Measurements from ENCODE around the gene LANCL2.

Gene LANCL2

DNA sequence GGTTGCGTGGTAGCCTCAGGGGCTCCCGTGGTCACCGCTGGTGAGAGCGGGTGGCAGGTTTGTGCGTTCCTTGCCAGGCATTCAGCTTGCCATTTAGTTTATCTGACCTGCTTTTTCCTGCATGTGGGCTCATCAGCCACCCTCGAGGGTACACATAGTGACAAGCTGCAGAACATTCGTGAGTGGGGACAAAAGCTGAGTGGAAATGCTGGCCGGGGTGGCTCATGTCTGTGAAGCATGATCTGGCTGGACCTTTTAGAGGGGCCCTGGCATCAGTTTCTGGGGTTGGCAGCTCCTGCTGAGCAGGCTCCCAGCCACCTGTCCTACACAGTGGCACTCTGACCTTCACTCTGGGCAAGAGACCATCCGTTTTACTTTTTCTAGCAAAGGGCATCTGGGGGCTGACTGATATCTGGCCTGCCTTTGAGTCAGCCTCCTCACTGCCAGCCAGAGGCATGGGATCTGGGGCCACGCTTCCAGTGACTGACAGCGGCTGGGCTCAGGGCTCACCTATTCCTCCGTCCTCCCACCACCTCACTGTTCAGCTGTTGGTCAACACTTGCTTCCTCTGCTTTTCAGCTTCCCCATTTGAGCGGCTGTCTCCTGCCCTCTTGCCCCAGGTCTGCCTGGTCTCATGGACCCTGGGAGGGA lies 75.0 kb downstream of the LANCL2 start:
- no peak for DNase-seq (ENCODE audit: low read depth)
- H3K4me3 ChIP-seq (ENCODE audit: low read depth, low read length), result no peak overlapping the region
- TF ChIP-seq, protein P1, sequence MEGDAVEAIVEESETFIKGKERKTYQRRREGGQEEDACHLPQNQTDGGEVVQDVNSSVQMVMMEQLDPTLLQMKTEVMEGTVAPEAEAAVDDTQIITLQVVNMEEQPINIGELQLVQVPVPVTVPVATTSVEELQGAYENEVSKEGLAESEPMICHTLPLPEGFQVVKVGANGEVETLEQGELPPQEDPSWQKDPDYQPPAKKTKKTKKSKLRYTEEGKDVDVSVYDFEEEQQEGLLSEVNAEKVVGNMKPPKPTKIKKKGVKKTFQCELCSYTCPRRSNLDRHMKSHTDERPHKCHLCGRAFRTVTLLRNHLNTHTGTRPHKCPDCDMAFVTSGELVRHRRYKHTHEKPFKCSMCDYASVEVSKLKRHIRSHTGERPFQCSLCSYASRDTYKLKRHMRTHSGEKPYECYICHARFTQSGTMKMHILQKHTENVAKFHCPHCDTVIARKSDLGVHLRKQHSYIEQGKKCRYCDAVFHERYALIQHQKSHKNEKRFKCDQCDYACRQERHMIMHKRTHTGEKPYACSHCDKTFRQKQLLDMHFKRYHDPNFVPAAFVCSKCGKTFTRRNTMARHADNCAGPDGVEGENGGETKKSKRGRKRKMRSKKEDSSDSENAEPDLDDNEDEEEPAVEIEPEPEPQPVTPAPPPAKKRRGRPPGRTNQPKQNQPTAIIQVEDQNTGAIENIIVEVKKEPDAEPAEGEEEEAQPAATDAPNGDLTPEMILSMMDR (IDR thresholded peaks at IDR 0.05; ENCODE audit: insufficient read depth, low read depth, low read length, missing control alignments), result no peak

DNA sequence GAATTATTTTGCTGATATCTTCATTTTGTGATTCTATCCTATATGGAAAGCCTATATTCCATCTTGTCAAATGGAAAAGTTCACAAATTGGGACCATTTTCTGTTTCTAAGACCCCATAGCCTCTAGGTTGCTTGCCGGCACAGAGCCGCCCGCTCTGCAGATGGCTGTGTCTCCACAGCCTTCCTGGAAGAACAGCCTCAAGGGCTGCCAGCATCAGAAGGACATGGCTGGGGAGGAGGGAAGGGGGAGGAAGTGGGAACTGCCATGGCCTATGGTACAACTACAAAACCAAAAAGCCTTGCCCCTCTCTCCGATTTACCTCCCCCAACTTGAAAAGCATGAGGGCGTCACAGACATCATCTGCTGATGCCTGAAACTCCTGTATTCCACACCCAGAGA lies 75.9 kb downstream of the LANCL2 start:
- no peak for DNase-seq (ENCODE audit: low read depth)
- H3K4me3 ChIP-seq (ENCODE audit: low read depth, low read length), result no peak overlapping the region

DNA sequence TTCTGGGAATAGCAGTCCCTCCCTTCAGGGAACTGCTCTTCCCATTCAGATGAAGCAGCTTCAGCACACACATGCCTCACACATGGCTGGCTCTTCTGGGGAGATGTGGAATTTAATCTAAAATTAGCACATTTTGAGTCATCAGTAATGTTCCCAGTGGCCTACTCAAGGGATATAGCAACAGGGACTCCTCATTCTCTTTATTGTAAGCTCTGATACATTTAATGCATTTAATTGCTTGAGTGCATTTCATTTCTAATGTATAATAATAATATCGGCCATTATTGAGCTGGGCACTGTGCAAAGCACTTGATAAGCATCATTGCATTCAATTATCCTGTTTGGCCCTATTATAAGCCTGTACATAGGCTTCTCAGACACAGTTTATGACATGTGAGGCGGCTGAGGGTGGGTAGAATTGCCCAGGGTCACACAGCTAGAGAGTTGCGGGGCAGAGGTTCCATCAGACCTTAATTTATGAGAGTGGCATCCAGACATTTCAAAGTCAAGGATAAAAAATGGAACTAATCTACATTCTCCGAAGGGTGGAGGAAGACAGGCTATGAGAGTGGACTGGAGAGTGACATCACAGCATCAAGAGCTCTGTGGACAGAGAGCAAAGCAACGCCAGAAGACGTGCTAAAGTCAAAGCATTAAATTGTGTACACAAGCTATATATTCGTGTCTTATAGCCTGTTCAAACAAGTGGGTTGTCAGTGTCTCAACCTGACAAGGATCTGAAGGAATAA lies 76.8 kb downstream of the LANCL2 start:
- no peak for DNase-seq (ENCODE audit: low read depth)
- TF ChIP-seq, protein P1 (IDR thresholded peaks at IDR 0.05; ENCODE audit: insufficient read depth, low read depth, low read length, missing control alignments), result no peak
- H3K4me3 ChIP-seq (ENCODE audit: low read depth, low read length), result no peak overlapping the region

More for the DNA sequence above, 75.9 kb downstream of the LANCL2 start:
- TF ChIP-seq, protein P1 (IDR thresholded peaks at IDR 0.05; ENCODE audit: insufficient read depth, low read depth, low read length, missing control alignments), result no peak

DNA sequence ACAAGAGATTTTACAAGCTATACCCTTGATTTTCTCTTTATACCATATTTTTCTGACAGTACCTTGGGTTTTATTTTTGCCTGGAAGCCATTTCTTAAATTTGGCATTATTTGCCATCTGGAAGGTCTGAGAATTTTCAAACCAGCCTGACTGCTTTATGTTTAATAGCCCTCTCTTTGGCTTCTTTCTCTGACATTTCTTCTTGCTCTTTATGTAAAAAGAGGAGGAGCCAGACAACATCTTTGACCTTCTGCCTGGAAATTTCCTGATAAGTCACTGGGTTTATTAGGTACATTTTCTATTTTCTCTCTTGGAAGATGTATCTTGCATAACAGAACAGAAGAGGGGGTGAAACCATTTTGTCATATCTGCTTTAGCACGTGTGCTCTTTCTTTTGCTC lies 79.6 kb downstream of the LANCL2 start:
- TF ChIP-seq, protein P1 (IDR thresholded peaks at IDR 0.05; ENCODE audit: insufficient read depth, low read depth, low read length, missing control alignments), result no peak
- DNase-seq (ENCODE audit: low read depth), result no peak
- H3K4me3 ChIP-seq (ENCODE audit: low read depth, low read length), result no peak overlapping the region

DNA sequence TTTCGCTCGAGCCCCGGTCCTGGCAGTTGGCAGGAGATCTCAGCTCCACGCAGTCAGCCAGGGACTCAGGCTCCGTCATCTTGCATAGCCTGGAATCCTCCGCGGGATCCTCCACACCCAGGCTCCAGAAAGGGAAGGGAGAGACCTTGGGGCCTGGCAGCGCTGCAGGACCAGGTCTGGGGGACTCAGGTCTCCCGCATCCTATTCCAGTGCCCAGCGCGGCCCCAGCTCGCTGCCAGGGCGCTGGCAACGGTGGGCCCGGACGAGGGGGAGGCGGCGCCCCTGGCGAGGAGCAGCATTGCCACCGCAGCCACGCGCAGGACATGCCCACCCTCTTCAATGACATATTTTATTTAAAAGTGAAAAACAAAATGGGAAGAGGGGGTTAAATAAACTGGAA lies 83.4 kb downstream of the LANCL2 start:
- TF ChIP-seq, protein P1 (IDR thresholded peaks at IDR 0.05; ENCODE audit: insufficient read depth, low read depth, low read length, missing control alignments), result no peak
- no peak for DNase-seq (ENCODE audit: low read depth)
- H3K4me3 ChIP-seq (ENCODE audit: low read depth, low read length), result no peak overlapping the region

DNA sequence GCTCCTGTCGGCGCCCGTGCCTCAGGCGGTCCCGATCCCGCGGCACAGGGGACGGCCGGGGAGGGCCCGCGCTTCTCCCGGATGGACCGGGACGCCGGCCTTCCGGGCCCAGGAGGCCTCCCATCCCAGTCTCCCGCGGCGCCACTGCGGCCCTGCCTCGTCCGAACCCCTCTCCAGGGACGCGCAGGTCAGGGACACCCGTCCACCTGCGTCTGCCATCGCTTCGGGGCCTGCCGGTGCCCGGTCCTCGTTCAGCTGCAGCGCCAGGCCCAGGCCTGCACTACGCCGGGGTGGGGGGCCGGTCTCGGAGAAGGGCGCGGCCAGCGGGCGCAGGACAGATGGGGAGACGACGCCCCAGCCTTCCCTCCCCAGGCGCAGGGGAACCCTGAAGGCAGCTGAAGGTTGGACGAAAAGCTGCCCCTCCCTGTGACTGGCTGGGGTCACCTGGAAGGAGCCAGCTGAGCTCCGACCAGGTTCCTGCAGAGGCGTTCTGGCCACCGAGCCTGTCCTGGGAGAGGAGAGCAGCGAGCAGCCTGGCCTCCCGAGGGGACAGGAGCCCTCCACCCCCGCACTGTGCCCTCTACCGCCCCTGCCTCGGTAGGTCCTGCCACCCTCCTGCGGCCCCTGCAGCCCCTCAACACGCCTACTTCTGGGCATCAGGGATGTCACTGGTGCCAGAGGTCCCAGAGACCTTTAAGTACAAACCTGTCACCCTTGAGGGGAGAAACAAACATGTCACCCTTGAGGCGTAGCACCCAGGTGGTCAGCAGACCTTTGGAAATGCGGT lies 84.3 kb downstream of the LANCL2 start:
- no peak overlapping the region for H3K4me3 ChIP-seq (ENCODE audit: low read depth, low read length)
- TF ChIP-seq, protein P1 (IDR thresholded peaks at IDR 0.05; ENCODE audit: insufficient read depth, low read depth, low read length, missing control alignments), result no peak

More for the DNA sequence above, 84.3 kb downstream of the LANCL2 start:
- DNase-seq (ENCODE audit: low read depth), result no peak

All from GM12865 (cell line).